SK-N-SH treated with all-trans-retinoic acid at 6 μM for 48 hours (cell line): Measurements from ENCODE around the gene PCDHGB1.

ENCODE experiments used
- ARNTL ChIP-seq: fragments of 450-650 bp; formaldehyde crosslinking; IDR thresholded peaks from 2 replicates; pipeline ENCODE4 v1.5.0; 2020; ENCODE audit warnings: low read depth, mild to moderate bottlenecking, moderate library complexity, borderline replicate concordance
- BACH2 ChIP-seq: fragments of 250-450 bp; sonication (Bioruptor Pico); IDR thresholded peaks from 2 replicates; pipeline ENCODE4 v1.9.0; 2021; ENCODE audit warnings: mild to moderate bottlenecking, borderline replicate concordance
- CSRNP3 ChIP-seq: fragments of 250-450 bp; sonication (Bioruptor Pico); IDR thresholded peaks from 2 replicates; pipeline ENCODE4 v1.5.1; 2021; ENCODE audit warnings: mild to moderate bottlenecking, moderate library complexity
- ESRRG ChIP-seq: fragments of 250-450 bp; sonication (Bioruptor Pico); IDR thresholded peaks from 2 replicates; pipeline ENCODE4 v1.6.1; 2021; ENCODE audit warnings: mild to moderate bottlenecking
- PATZ1 ChIP-seq: fragments of 250-450 bp; sonication (Bioruptor Pico); IDR thresholded peaks from 2 replicates; pipeline ENCODE4 v1.8.0; 2020; ENCODE audit warnings: mild to moderate bottlenecking, moderate library complexity, borderline replicate concordance
- RARB ChIP-seq: fragments of 250-450 bp; sonication (Bioruptor Pico); IDR thresholded peaks from 2 replicates; pipeline ENCODE4 v1.8.0; 2021; ENCODE audit warnings: mild to moderate bottlenecking, moderate library complexity
- SNAI2 ChIP-seq: fragments of 250-450 bp; sonication (Bioruptor Pico); IDR thresholded peaks from 2 replicates; pipeline ENCODE4 v1.5.0; 2020; ENCODE audit warnings: mild to moderate bottlenecking, moderate library complexity
- TSHZ2 ChIP-seq: fragments of 250-450 bp; sonication (Bioruptor Pico); IDR thresholded peaks from 2 replicates; pipeline ENCODE4 v1.5.0; 2020; ENCODE audit warnings: mild to moderate bottlenecking, moderate library complexity
- ZC3H10 ChIP-seq: fragments of 250-450 bp; sonication (Bioruptor Pico); IDR thresholded peaks from 2 replicates; pipeline ENCODE4 v1.5.1; 2021; ENCODE audit warnings: mild to moderate bottlenecking, moderate library complexity
- ZFP3 ChIP-seq: fragments of 250-450 bp; sonication (Bioruptor Pico); IDR thresholded peaks from 2 replicates; pipeline ENCODE4 v1.5.0; 2020; ENCODE audit warnings: mild to moderate bottlenecking, moderate library complexity
- ZNF565 ChIP-seq: fragments of 450-650 bp; formaldehyde crosslinking; conservative IDR thresholded peaks from 2 replicates; pipeline ENCODE4 v1.5.0; 2020; ENCODE audit warnings: low read depth, mild to moderate bottlenecking, moderate library complexity

GRCh38 chr5:141382469-141383294 lies 32.8 kb downstream of the PCDHGB1 start, which contains the start of gene PCDHGA7:
- TF ChIP-seq BACH2 (no peak), ARNTL (no peak), RARB (CRISPR knock-in tag) (no peak), SNAI2 (CRISPR knock-in tag) (no peak), PATZ1 (CRISPR knock-in tag) (no peak), ESRRG (CRISPR knock-in tag) (no peak), CSRNP3 (CRISPR knock-in tag) (no peak), ZFP3 (CRISPR knock-in tag) (no peak), TSHZ2 (CRISPR knock-in tag) (no peak), ZNF565 (CRISPR knock-in tag) (no peak), ZC3H10 (CRISPR knock-in tag) (no peak)
